ENCODE results near the gene ANKS1A.

GRCh38 chr6:34871853-34872252, 17.2 kb upstream of the ANKS1A start:
- TF ChIP-seq ATF2 (tag by site-specific recombination; IDR thresholded peaks at IDR 0.05; ENCODE audit: low read depth) (no peak), ZNF48 (tag by site-specific recombination; IDR thresholded peaks at IDR 0.05) (no peak), REPIN1 (tag by site-specific recombination; IDR thresholded peaks at IDR 0.05; ENCODE audit: low read depth) (no peak), ZNF747 (tag by site-specific recombination; IDR thresholded peaks at IDR 0.05) (no peak), ZNF10 (tag by site-specific recombination; IDR thresholded peaks at IDR 0.05) (no peak), SP2 (tag by site-specific recombination; IDR thresholded peaks at IDR 0.05) (no peak), ZNF138 (tag by site-specific recombination; IDR thresholded peaks at IDR 0.05; ENCODE audit: borderline replicate concordance) (no peak), ZNF350 (tag by site-specific recombination; IDR thresholded peaks at IDR 0.05) (no peak), KLF9 (tag by site-specific recombination; IDR thresholded peaks at IDR 0.05; ENCODE audit: low read depth) (no peak)

Measured in HEK293 (cell line).